Suprapubic skin (tissue), 2 donors: ENCODE results near the gene TMC4.

Source experiments
- EP300 ChIP-seq: sonication (generic); formaldehyde crosslinking; IDR thresholded peaks from one replicate; pipeline ENCODE4 v1.6.1; 2017; ENCODE audit warnings: antibody characterized with exemption
- POLR2A ChIP-seq, 2 donors: fragments of 450-650 bp; IDR thresholded peaks; one replicate each; pipeline ENCODE4 v1.6.1; 2017; ENCODE audit warnings: antibody characterized with exemption in 2 of 2, mild to moderate bottlenecking in 2 of 2, moderate library complexity in 2 of 2

GRCh38 chr19:54133312-54133956 lies 39.5 kb downstream of the TMC4 start:
- no peak for TF ChIP-seq POLR2A (IDR thresholded peaks at IDR 0.05)
- no peak for TF ChIP-seq EP300
